AG04450 (cell line): ENCODE data around the gene ST6GAL1. TPM values are rescaled to one million over a fixed set of nuclear protein-coding genes. Genes with fewer than 3 reads are reported as not detected.

ENCODE experiments used
- CTCF ChIA-PET: fragments of 300-600, 350-600 bp; formaldehyde crosslinking; extraction: SDS; loops from one replicate; lab custom pipeline; 2022; ENCODE audit warnings: antibody characterized with exemption, inconsistent platforms; lab: Charles Lee
- POLR2A ChIA-PET: fragments of 350-600 bp; formaldehyde crosslinking; extraction: SDS; loops from one replicate; lab custom pipeline; 2021; ENCODE audit warnings: antibody characterized with exemption, inconsistent platforms; lab: Yijun Ruan, JAX
- DNase-seq: peaks from one replicate; pipeline ENCODE4 v3.0.0-alpha.2; 2011; ENCODE audit warnings: low read depth, low spot score
- H3K27ac ChIP-seq: one replicate; pipeline ENCODE4 v1.5.1; 2012; ENCODE audit warnings: low read depth, low read length, control low read depth
- H3K27me3 ChIP-seq: one replicate; pipeline ENCODE4 v1.6.0; 2012; ENCODE audit warnings: low read length; ENCODE audit not compliant: control insufficient read depth, insufficient read depth
- H3K4me3 ChIP-seq: 2 replicates; pipeline ENCODE4 v1.5.1; 2011; ENCODE audit warnings: mild to moderate bottlenecking, low read depth, low read length, control low read depth
- H3K9me3 ChIP-seq: 2 replicates; pipeline ENCODE4 v1.5.1; 2012; ENCODE audit warnings: low read length; ENCODE audit not compliant: control insufficient read depth, insufficient read depth
- polyA plus RNA-seq: library from polyadenylated mRNA; depleted of rRNA; stranded (reverse); fragments of >200 nt; gene quantifications from 2 replicates; pipeline ENCODE4 v1.2.3, GENCODE V29; 2011
- TF ChIP-seq, protein P1 (sequence below): IDR thresholded peaks from 2 replicates; pipeline ENCODE4 v1.5.1; 2011; ENCODE audit warnings: low read depth, low read length, control low read depth, inconsistent platforms

The ST6GAL1 gene
- polyA plus RNA-seq, 1 experiment = 11.8 TPM

DNA sequence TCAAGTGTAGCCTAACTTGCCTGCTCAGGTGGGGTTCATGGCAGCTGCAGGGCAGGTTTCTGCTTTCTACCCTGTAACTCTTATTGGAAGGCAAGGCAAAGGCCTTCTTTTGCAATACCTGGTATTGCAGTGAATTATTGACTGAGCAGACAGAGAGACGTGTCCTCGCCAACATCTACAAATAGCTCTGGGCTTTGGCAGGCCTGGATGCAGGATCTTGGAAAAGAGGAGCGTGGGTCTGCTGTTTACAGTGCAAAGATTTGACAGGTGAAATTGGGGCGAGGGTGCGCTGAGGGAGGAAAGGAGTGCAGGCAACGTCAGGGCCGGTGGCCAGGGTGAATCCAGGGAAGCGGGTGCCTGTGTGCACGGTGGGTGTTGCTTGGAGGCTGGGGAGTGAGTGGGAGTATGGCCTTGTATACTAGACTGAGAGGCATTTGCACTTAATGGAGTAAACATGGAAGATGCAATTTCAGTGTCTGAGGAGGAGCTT is 44.5 kb downstream of the ST6GAL1 start:
- no peaks in the 10 kb centered on the region for H3K27me3 ChIP-seq
- DNase-seq = no peak
- no peak overlapping the region for H3K27ac ChIP-seq
- H3K4me3 ChIP-seq = no peak overlapping the region
- TF ChIP-seq, protein P1, sequence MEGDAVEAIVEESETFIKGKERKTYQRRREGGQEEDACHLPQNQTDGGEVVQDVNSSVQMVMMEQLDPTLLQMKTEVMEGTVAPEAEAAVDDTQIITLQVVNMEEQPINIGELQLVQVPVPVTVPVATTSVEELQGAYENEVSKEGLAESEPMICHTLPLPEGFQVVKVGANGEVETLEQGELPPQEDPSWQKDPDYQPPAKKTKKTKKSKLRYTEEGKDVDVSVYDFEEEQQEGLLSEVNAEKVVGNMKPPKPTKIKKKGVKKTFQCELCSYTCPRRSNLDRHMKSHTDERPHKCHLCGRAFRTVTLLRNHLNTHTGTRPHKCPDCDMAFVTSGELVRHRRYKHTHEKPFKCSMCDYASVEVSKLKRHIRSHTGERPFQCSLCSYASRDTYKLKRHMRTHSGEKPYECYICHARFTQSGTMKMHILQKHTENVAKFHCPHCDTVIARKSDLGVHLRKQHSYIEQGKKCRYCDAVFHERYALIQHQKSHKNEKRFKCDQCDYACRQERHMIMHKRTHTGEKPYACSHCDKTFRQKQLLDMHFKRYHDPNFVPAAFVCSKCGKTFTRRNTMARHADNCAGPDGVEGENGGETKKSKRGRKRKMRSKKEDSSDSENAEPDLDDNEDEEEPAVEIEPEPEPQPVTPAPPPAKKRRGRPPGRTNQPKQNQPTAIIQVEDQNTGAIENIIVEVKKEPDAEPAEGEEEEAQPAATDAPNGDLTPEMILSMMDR = no peak
- ChIA-PET POLR2A (no interaction called here), CTCF (interaction anchor here (0.6 kb wide), 1 partner anchor 358 kb away, joined by 3 read pairs; no protein-coding TSS in a partner anchor)
- H3K9me3 ChIP-seq = no peaks in the 10 kb centered on the region

DNA sequence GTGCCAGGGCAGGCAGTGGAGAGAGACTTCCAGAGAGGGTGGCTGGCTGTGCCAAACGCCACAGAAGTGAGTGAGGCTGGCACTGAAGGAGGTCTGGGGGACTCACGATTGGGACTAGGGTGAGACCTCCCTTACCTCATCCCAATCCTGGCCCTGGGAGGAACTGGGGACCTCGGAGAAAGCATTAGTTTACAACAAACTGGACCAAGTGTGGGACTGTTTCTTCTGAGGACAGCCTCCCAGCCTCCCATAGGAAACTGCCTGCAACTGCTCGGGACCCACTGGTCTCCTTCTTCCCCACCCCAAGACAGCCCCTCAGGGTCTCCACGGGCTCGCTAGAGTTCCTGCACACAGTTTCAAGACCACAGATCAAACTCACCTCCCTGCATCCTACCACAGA is 45.4 kb downstream of the ST6GAL1 start:
- no peaks in the 10 kb centered on the region for H3K9me3 ChIP-seq
- no peak overlapping the region for H3K4me3 ChIP-seq
- POLR2A ChIA-PET = no interaction called here
- H3K27ac ChIP-seq = no peak overlapping the region
- TF ChIP-seq, protein P1 = no peak
- CTCF ChIA-PET = no interaction called here
- no peaks in the 10 kb centered on the region for H3K27me3 ChIP-seq
- no peak for DNase-seq

DNA sequence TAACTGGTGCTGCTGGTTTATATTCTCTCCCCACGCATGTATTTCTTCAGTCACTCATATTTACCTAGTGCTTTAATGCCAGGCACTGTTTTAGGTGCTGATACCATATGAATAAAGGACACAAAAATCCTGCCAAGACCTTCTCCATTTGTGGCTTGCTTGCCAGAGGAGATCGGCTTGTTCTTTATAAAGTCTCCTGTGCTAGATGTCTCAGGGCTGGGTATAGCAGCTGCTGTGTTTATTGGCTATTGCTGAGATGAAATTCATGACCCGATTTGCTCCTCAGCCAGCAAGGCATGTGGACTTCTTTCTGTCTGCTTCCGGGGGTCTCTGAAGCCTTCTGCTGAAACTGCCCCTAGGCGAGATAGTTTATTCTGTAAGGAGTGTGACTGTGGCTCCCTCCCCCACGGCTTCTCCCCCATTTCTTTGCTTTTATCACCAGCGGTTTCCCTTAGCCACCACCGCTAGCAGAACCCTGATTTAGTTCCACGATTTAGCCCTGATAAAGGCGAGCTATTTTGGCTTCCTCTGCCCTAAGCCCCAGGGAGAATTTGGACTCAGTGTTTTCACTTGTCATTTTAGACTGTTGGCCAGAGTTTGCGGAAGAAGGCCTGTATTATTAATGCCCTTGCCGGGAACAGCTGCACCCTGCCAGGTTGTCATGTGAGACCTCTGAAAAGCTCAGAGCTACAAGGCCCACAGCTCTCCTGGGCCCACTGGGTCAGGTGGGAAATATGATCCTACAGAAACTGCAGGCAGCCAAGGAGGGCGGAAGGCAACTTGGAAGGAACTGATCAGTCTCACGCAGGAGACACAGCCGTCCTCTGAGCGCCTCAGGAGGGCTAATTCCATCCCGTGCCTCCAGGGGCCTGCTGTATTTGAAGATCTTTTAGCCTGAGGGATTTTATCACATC is 46.8 kb downstream of the ST6GAL1 start:
- CTCF ChIA-PET = no interaction called here
- H3K27ac ChIP-seq = peak overlapping the region; percentile 43

DNA sequence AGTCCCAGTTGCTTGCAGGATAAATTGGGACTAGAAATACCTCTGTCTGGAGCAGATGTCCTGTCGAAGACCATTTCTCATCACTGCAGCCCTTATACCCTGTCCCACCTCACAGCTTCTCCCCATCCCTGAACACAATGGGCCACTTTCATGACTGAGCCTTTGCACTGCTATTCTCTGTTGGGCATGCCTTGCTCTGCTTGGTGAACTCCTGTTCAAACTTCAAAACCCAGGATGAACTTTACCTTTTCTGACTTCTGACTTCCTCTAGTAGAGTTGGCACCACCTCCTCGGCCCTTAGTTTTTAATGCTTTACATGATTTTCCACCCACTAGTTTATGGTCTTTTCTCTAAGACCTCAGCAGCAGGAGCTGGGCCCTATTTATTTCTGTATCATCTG is 48.4 kb downstream of the ST6GAL1 start:
- POLR2A ChIA-PET = no interaction called here
- CTCF ChIA-PET = no interaction called here
- H3K9me3 ChIP-seq = no peaks in the 10 kb centered on the region
- H3K4me3 ChIP-seq = no peak overlapping the region
- no peaks in the 10 kb centered on the region for H3K27me3 ChIP-seq
- DNase-seq = no peak
- TF ChIP-seq, protein P1 = no peak
- H3K27ac ChIP-seq = no peak overlapping the region

More for the DNA sequence above, 46.8 kb downstream of the ST6GAL1 start:
- H3K4me3 ChIP-seq = no peak overlapping the region
- no peaks in the 10 kb centered on the region for H3K9me3 ChIP-seq
- no peak for DNase-seq
- POLR2A ChIA-PET = interaction anchor here (0.6 kb wide), 1 partner anchor 187 kb away, joined by 3 read pairs; no protein-coding TSS in a partner anchor
- TF ChIP-seq, protein P1 = 0 out of 2 replicates have a peak, but pooled peaks have one; percentile 15
- H3K27me3 ChIP-seq = no peaks in the 10 kb centered on the region

DNA sequence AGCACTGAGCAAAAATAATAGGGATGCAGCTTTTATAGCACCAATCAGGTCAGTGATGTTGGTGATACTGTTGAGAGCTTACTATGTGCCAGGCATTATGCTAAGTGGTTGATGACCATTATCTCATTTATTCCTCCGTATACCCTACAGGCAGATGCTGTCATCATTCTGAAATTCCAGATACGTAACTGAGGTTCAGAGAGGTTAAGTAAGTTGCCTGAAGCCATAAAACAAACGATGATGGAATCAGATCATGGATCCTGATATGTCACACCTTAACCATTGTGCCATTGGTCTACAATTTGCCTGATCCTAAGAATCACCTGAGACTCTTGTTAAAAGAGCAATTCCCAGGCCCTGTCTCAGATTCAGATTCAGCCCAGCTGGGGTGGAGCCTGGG is 49.5 kb downstream of the ST6GAL1 start:
- TF ChIP-seq, protein P1 = no peak
- H3K4me3 ChIP-seq = no peak overlapping the region
- H3K27ac ChIP-seq = no peak overlapping the region
- POLR2A ChIA-PET = no interaction called here
- H3K27me3 ChIP-seq = no peaks in the 10 kb centered on the region
- DNase-seq = no peak
- no peaks in the 10 kb centered on the region for H3K9me3 ChIP-seq
- CTCF ChIA-PET = no interaction called here
